Vagina (tissue), 2 donors: ENCODE results near the gene SNCG.

ENCODE experiments used
- CTCF ChIP-seq, 3 experiments: fragments of 450-650 bp in 2 of 3; fragments of 200-600 bp in 1 of 3; sonication (generic) in 1 of 3; IDR thresholded peaks; one replicate each; pipeline ENCODE4 v1.5.1; 2017 to 2019; ENCODE audit warnings: antibody characterized with exemption in 3 of 3, mild to moderate bottlenecking in 2 of 3, moderate library complexity in 2 of 3
- POLR2A ChIP-seq, 2 donors: fragments of 450-650 bp; IDR thresholded peaks; one replicate each; pipeline ENCODE4 v1.6.1; 2017; ENCODE audit warnings: antibody characterized with exemption in 2 of 2, mild to moderate bottlenecking in 2 of 2, moderate library complexity in 2 of 2
- POLR2AphosphoS5 ChIP-seq, 2 donors: sonication (generic); formaldehyde crosslinking; IDR thresholded peaks; one replicate each; pipeline ENCODE4 v1.9.0; 2017; ENCODE audit warnings: antibody characterized with exemption in 2 of 2, mild to moderate bottlenecking in 2 of 2, low read depth in 1 of 2; ENCODE audit not compliant: insufficient read depth in 1 of 2

- TF ChIP-seq CTCF (IDR thresholded peaks at IDR 0.05) = no peak
- TF ChIP-seq POLR2AphosphoS5 (IDR thresholded peaks at IDR 0.05; ENCODE audit: insufficient read depth in 1 of 2, low read depth in 1 of 2) = no peak
- no peak for TF ChIP-seq POLR2A (IDR thresholded peaks at IDR 0.05)
Measured at GRCh38 chr10:86979977-86980448, 21.6 kb downstream of the SNCG start.
